Central memory CD8-positive, alpha-beta T cell (primary cell): Measurements from ENCODE around the gene SART3.
"Not testable (repeated sequence)": the region's sequence is repeated elsewhere in the genome, so short reads cannot be mapped to it uniquely, and the experiment has no call there.

Experiments used
- ATAC-seq: fragments of 150-1000 bp; cut with Tn5 transposase; replicated peaks from 2 replicates; pipeline ENCODE4 v1.10.0; 2022; ENCODE audit warnings: mild to moderate bottlenecking, moderate FRiP score, moderate number of reproducible peaks; ENCODE audit not compliant: poor library complexity, severe bottlenecking; ENCODE audit errors: extremely low read depth
- DNase-seq, 2 donors: peaks; one replicate each; pipeline ENCODE4 v3.0.0; 2021; ENCODE audit warnings: low spot score in 2 of 2
- H3K27ac Mint-ChIP-seq: one replicate; pipeline ENCODE4 v1.8.0; 2022; ENCODE audit warnings: low read depth, mild to moderate bottlenecking, moderate library complexity, mixed read lengths
- H3K27me3 Mint-ChIP-seq: one replicate; pipeline ENCODE4 v1.8.0; 2022; ENCODE audit warnings: mixed read lengths
- H3K36me3 Mint-ChIP-seq: one replicate; pipeline ENCODE4 v1.8.0; 2022; ENCODE audit warnings: mild to moderate bottlenecking, moderate library complexity, mixed read lengths; ENCODE audit not compliant: insufficient read depth
- H3K4me1 Mint-ChIP-seq: one replicate; pipeline ENCODE4 v1.8.0; 2022; ENCODE audit warnings: mixed read lengths
- H3K4me3 Mint-ChIP-seq: one replicate; pipeline ENCODE4 v1.8.0; 2022; ENCODE audit warnings: mild to moderate bottlenecking, moderate library complexity, mixed read lengths
- H3K9me3 Mint-ChIP-seq: one replicate; pipeline ENCODE4 v1.8.0; 2022; ENCODE audit warnings: mixed read lengths

Gene SART3

GRCh38 chr12:108495054-108495453 lies 65.9 kb downstream of the SART3 start:
- no peaks in the 10 kb centered on the region for H3K4me1 Mint-ChIP-seq
- ATAC-seq: no peak
- H3K9me3 Mint-ChIP-seq: no peaks in the 10 kb centered on the region
- H3K36me3 Mint-ChIP-seq: peaks cover 2% of the 10 kb centered on the region
- no peak overlapping the region for H3K27ac Mint-ChIP-seq
- H3K4me3 Mint-ChIP-seq: no peak overlapping the region
- no peak for DNase-seq
- H3K27me3 Mint-ChIP-seq: peaks cover 62% of the 10 kb centered on the region

- H3K27me3 Mint-ChIP-seq: peaks cover 75% of the 10 kb centered on the region
- peaks cover 3% of the 10 kb centered on the region for H3K36me3 Mint-ChIP-seq
- ATAC-seq (no peak), DNase-seq (no peak)
- H3K4me3 Mint-ChIP-seq: no peak overlapping the region
- no peaks in the 10 kb centered on the region for H3K4me1 Mint-ChIP-seq
- H3K9me3 Mint-ChIP-seq: peaks cover 6% of the 10 kb centered on the region
- no peak overlapping the region for H3K27ac Mint-ChIP-seq
Observed at GRCh38 chr12:108491256-108491655, 69.7 kb downstream of the SART3 start.

GRCh38 chr12:108487029-108487428 lies 73.9 kb downstream of the SART3 start:
- not testable (repeated sequence) for DNase-seq, H3K36me3 Mint-ChIP-seq, H3K4me3 Mint-ChIP-seq, H3K27ac Mint-ChIP-seq, ATAC-seq, H3K9me3 Mint-ChIP-seq, H3K4me1 Mint-ChIP-seq
- H3K27me3 Mint-ChIP-seq: peaks cover 86% of the 10 kb centered on the region

GRCh38 chr12:108485371-108485770 lies 75.6 kb downstream of the SART3 start:
- not testable (repeated sequence) for H3K4me1 Mint-ChIP-seq, ATAC-seq, H3K27ac Mint-ChIP-seq, H3K36me3 Mint-ChIP-seq, DNase-seq, H3K4me3 Mint-ChIP-seq, H3K9me3 Mint-ChIP-seq
- H3K27me3 Mint-ChIP-seq: peaks cover 92% of the 10 kb centered on the region

GRCh38 chr12:108484845-108485244 lies 76.1 kb downstream of the SART3 start:
- DNase-seq (no peak), ATAC-seq (no peak)
- Mint-ChIP-seq H3K4me3 (no peak overlapping the region), H3K36me3 (peaks cover 3% of the 10 kb centered on the region), H3K4me1 (no peaks in the 10 kb centered on the region), H3K27me3 (peaks cover 97% of the 10 kb centered on the region), H3K27ac (no peak overlapping the region), H3K9me3 (peaks cover 6% of the 10 kb centered on the region)

- no peak overlapping the region for H3K27ac Mint-ChIP-seq
- H3K4me3 Mint-ChIP-seq: no peak overlapping the region
- no peaks in the 10 kb centered on the region for H3K4me1 Mint-ChIP-seq
- peaks cover 6% of the 10 kb centered on the region for H3K9me3 Mint-ChIP-seq
- H3K36me3 Mint-ChIP-seq: peaks cover 3% of the 10 kb centered on the region
- H3K27me3 Mint-ChIP-seq: peaks cover 100% of the 10 kb centered on the region
- DNase-seq (no peak), ATAC-seq (no peak)
Observed at GRCh38 chr12:108484431-108484830, 76.5 kb downstream of the SART3 start.

GRCh38 chr12:108483213-108484059 lies 77.5 kb downstream of the SART3 start:
- Mint-ChIP-seq H3K4me1 (no peaks in the 10 kb centered on the region), H3K27me3 (peaks cover 100% of the 10 kb centered on the region), H3K36me3 (peaks cover 3% of the 10 kb centered on the region), H3K4me3 (no peak overlapping the region), H3K9me3 (peaks cover 6% of the 10 kb centered on the region), H3K27ac (no peak overlapping the region)
- ATAC-seq (no peak), DNase-seq (no peak)

- Mint-ChIP-seq H3K36me3 (peaks cover 3% of the 10 kb centered on the region), H3K27ac (no peak overlapping the region), H3K4me1 (no peaks in the 10 kb centered on the region), H3K9me3 (peaks cover 6% of the 10 kb centered on the region), H3K27me3 (peaks cover 100% of the 10 kb centered on the region), H3K4me3 (no peak overlapping the region)
- DNase-seq: no peak
- ATAC-seq: no peak
Observed at GRCh38 chr12:108482717-108483212, 78.2 kb downstream of the SART3 start.

GRCh38 chr12:108479364-108480070 lies 81.5 kb downstream of the SART3 start:
- no peak for ATAC-seq
- H3K36me3 Mint-ChIP-seq: no peaks in the 10 kb centered on the region

DNA sequence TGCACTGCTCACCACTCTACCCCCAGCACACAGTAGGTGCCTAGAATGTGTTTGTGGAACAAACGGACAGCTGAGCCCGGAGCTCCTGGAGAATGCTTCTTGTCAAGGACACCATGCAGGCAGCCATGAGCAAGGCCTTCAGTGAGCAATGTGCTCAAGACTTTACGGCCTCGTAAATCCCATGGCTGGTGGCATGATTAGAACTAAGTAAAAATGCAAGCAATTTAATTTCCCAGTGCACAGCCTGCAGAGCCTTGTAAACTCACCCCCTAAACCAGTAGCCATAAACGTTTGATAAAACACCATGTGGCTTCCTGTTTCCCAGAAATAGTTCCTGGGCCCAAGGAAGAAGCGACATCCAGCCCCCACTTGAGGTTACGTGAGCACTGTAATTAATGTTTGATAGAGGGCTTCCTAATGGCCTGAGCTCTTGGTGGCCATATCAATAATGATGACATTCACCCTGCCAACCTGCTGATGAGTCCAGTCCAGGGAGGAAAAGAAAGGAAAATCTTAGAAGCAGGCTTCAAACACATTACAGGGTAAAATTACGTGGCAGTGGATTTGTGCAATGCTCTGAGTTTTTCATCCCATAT lies 82.3 kb downstream of the SART3 start:
- Mint-ChIP-seq H3K4me3 (no peak overlapping the region), H3K27ac (no peak overlapping the region), H3K4me1 (no peaks in the 10 kb centered on the region), H3K36me3 (no peaks in the 10 kb centered on the region), H3K9me3 (no peaks in the 10 kb centered on the region), H3K27me3 (peaks cover 92% of the 10 kb centered on the region)
- DNase-seq (no peak), ATAC-seq (no peak)

More at GRCh38 chr12:108479364-108480070, 81.5 kb downstream of the SART3 start:
- Mint-ChIP-seq H3K4me1 (no peaks in the 10 kb centered on the region), H3K27ac (no peak overlapping the region), H3K27me3 (peaks cover 94% of the 10 kb centered on the region), H3K4me3 (no peak overlapping the region), H3K9me3 (no peaks in the 10 kb centered on the region)
- no peak for DNase-seq

DNA sequence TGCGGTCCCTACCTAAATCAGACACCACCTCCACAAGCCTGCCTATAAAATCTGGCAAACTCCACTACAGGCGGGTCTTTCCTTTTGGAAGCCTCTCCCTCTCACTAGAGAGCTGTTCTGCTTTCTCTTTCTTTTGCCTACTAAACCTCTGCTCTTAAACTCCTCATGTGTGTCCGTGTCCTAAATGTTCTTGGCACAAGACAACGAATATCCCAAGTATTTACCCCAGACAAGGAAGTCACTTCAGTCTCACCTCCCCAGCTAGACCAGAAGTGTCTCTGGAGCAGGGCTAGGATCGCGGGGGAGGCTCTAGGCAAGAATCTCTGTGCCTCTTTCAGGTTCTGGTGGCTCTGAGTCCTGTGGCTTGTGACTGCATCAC lies 83.1 kb downstream of the SART3 start:
- no peak for DNase-seq
- Mint-ChIP-seq H3K9me3 (no peaks in the 10 kb centered on the region), H3K27me3 (peaks cover 92% of the 10 kb centered on the region), H3K4me3 (no peak overlapping the region), H3K4me1 (no peaks in the 10 kb centered on the region), H3K27ac (no peak overlapping the region), H3K36me3 (no peaks in the 10 kb centered on the region)
- ATAC-seq: no peak

GRCh38 chr12:108477055-108477880 lies 83.7 kb downstream of the SART3 start:
- Mint-ChIP-seq H3K36me3 (no peaks in the 10 kb centered on the region), H3K4me3 (no peak overlapping the region), H3K27ac (no peak overlapping the region), H3K4me1 (no peaks in the 10 kb centered on the region), H3K9me3 (no peaks in the 10 kb centered on the region), H3K27me3 (peaks cover 91% of the 10 kb centered on the region)
- ATAC-seq: no peak
- DNase-seq: no peak
